HG02973 (cell line): ENCODE measurements around the gene TEAD2.
A peak's percentile ranks its signal among the peaks of the same experiment; 100 is the strongest.
"Not testable (repeated sequence)": the region's sequence is repeated elsewhere in the genome, so short reads cannot be mapped to it uniquely, and the experiment has no call there.

ENCODE experiments used
- ATAC-seq: cut with Tn5 transposase; IDR thresholded peaks from one replicate; pipeline ENCODE4 v1.9.1; 2021; ENCODE audit warnings: moderate library complexity; ENCODE audit not compliant: unreplicated experiment

Gene TEAD2

GRCh38 chr19:49387936-49388372, 25.7 kb upstream of the TEAD2 start, which contains the start of gene KASH5:
KASH5 (plus strand) TSS chr19:49388249; CDS start chr19:49390884, 2,635 bp downstream.
- peak; percentile 49 for ATAC-seq

- no peak for ATAC-seq
Observed at GRCh38 chr19:49383599-49383998, 21.4 kb upstream of the TEAD2 start.

GRCh38 chr19:49382639-49383038, 20.4 kb upstream of the TEAD2 start:
- ATAC-seq, result no peak

GRCh38 chr19:49380391-49380790, 18.2 kb upstream of the TEAD2 start:
- ATAC-seq, result no peak

GRCh38 chr19:49378512-49378911, 16.3 kb upstream of the TEAD2 start:
- ATAC-seq, result no peak

- ATAC-seq, result no peak
Observed at GRCh38 chr19:49374665-49375434, 12.6 kb upstream of the TEAD2 start.

- not testable (repeated sequence) for ATAC-seq
Observed at GRCh38 chr19:49373174-49373573, 11.0 kb upstream of the TEAD2 start.

GRCh38 chr19:49371184-49371583, 9.0 kb upstream of the TEAD2 start:
- ATAC-seq, result no peak

GRCh38 chr19:49368711-49369358, 6.6 kb upstream of the TEAD2 start:
- no peak for ATAC-seq

GRCh38 chr19:49366110-49366509, 3.9 kb upstream of the TEAD2 start:
- no peak for ATAC-seq

- ATAC-seq, result no peak
Observed at GRCh38 chr19:49364083-49364737, 2.0 kb upstream of the TEAD2 start.

GRCh38 chr19:49363268-49364082, 1.3 kb upstream of the TEAD2 start, which contains the start of gene DKKL1:
DKKL1 (plus strand) TSS chr19:49363877; CDS start chr19:49363999, 122 bp downstream.
- ATAC-seq, result peak; percentile 58

- no peak for ATAC-seq
Observed at GRCh38 chr19:49362929-49363267, 682 bp upstream of the TEAD2 start.

GRCh38 chr19:49361438-49362047, 673 bp downstream of the TEAD2 start:
- ATAC-seq, result no peak

GRCh38 chr19:49359851-49360820, 2.1 kb downstream of the TEAD2 start:
- ATAC-seq, result no peak

GRCh38 chr19:49357186-49357585, 5.0 kb downstream of the TEAD2 start:
- no peak for ATAC-seq

- ATAC-seq, result no peak
Observed at GRCh38 chr19:49356382-49356781, 5.8 kb downstream of the TEAD2 start.

GRCh38 chr19:49355909-49356353, 6.3 kb downstream of the TEAD2 start:
- no peak for ATAC-seq

GRCh38 chr19:49349567-49349966, 12.6 kb downstream of the TEAD2 start:
- no peak for ATAC-seq
